NCI-H774 (cell line): ENCODE data around the gene LBHD1.
"Not testable (repeated sequence)": the region's sequence is repeated elsewhere in the genome, so short reads cannot be mapped to it uniquely, and the experiment has no call there.

Experiments used
- DNase-seq: peaks from one replicate; lab custom pipeline; 2025; lab: John Stamatoyannopoulos, UW

The LBHD1 gene

GRCh38 chr11:62671608-62672389, at the start of gene LBHD1, which contains the start of gene UQCC3:
Gene LBHD1 (minus strand): TSS chr11:62672267. CDS start chr11:62670031, 2,236 bp downstream.
Gene UQCC3 (plus strand): TSS chr11:62671673. CDS start chr11:62671746, 73 bp downstream.
- peak; percentile 87 for DNase-seq

GRCh38 chr11:62719302-62719978, 47.4 kb upstream of the LBHD1 start:
- DNase-seq = no peak

GRCh38 chr11:62716816-62717215, 44.7 kb upstream of the LBHD1 start:
- DNase-seq = no peak

- DNase-seq = no peak
Observed at GRCh38 chr11:62716206-62716605, 44.1 kb upstream of the LBHD1 start.

GRCh38 chr11:62715150-62716130, 43.4 kb upstream of the LBHD1 start:
- DNase-seq = no peak

GRCh38 chr11:62713343-62713742, 41.3 kb upstream of the LBHD1 start:
- DNase-seq = no peak

GRCh38 chr11:62712861-62713260, 40.8 kb upstream of the LBHD1 start:
- DNase-seq = no peak

- DNase-seq = no peak
Observed at GRCh38 chr11:62712276-62712812, 40.3 kb upstream of the LBHD1 start.

GRCh38 chr11:62710001-62710345, 37.9 kb upstream of the LBHD1 start:
- no peak for DNase-seq

GRCh38 chr11:62709247-62710000, 37.4 kb upstream of the LBHD1 start:
- DNase-seq = peak; percentile 99

- DNase-seq = peak; percentile 60
Observed at GRCh38 chr11:62708793-62709192, 36.7 kb upstream of the LBHD1 start.

- no peak for DNase-seq
Observed at GRCh38 chr11:62708392-62708791, 36.3 kb upstream of the LBHD1 start.

- no peak for DNase-seq
Observed at GRCh38 chr11:62707277-62707861, 35.3 kb upstream of the LBHD1 start, which contains the start of the genes BSCL2 and GNG3. Gene BSCL2 (minus strand): TSS chr11:62707424. CDS start chr11:62707195, 229 bp downstream. Gene GNG3 (plus strand): TSS chr11:62707676. CDS start chr11:62708296, 620 bp downstream.

GRCh38 chr11:62706850-62707247, 34.8 kb upstream of the LBHD1 start:
- DNase-seq = no peak

- DNase-seq = peak; percentile 95
Observed at GRCh38 chr11:62705880-62706849, 34.1 kb upstream of the LBHD1 start.

GRCh38 chr11:62705413-62705812, 33.3 kb upstream of the LBHD1 start:
- DNase-seq = no peak

- not testable (repeated sequence) for DNase-seq
Observed at GRCh38 chr11:62703921-62704320, 31.9 kb upstream of the LBHD1 start.

- DNase-seq = no peak
Observed at GRCh38 chr11:62702246-62702645, 30.2 kb upstream of the LBHD1 start.

GRCh38 chr11:62694455-62695167, 22.5 kb upstream of the LBHD1 start:
- DNase-seq = peak; percentile 58
